HepG2 (cell line): Measurements from ENCODE around the gene FKBP10. TPM values are rescaled to one million over a fixed set of nuclear protein-coding genes. Genes with fewer than 3 reads are reported as not detected.
A peak's percentile ranks its signal among the peaks of the same experiment; 100 is the strongest.

Source experiments
- HOXA9 ChIP-seq: sonication (generic); formaldehyde crosslinking; IDR thresholded peaks from 2 replicates; pipeline ENCODE4 v1.8.1; 2022; ENCODE audit warnings: missing genetic modification reagents, mild to moderate bottlenecking, moderate library complexity, borderline replicate concordance
- KLF11 ChIP-seq: IDR thresholded peaks from 2 replicates; pipeline ENCODE4 v1.6.1; 2016; ENCODE audit warnings: missing compliant biosample characterization
- MYNN ChIP-seq: sonication (generic); formaldehyde crosslinking; IDR thresholded peaks from 2 replicates; pipeline ENCODE4 v1.4.0; 2020; ENCODE audit warnings: mild to moderate bottlenecking, low read depth, missing genetic modification reagents
- NONO ChIP-seq, 2 experiments: fragments of 450-650 bp in 1 of 2; sonication (generic) in 1 of 2; formaldehyde crosslinking in 1 of 2; IDR thresholded peaks in 1 of 2; conservative IDR thresholded peaks in 1 of 2; 2 replicates each; pipeline versions ENCODE4 v1.6.1 to v1.8.0; 2017 to 2022; ENCODE audit warnings: mild to moderate bottlenecking in 1 of 2, missing genetic modification reagents in 1 of 2, moderate library complexity in 1 of 2
- NRL ChIP-seq: sonication (generic); formaldehyde crosslinking; IDR thresholded peaks from 2 replicates; pipeline ENCODE4 v1.5.0; 2020; ENCODE audit warnings: missing genetic modification reagents, mild to moderate bottlenecking, moderate library complexity, borderline replicate concordance
- PHF21A ChIP-seq: sonication (generic); formaldehyde crosslinking; IDR thresholded peaks from 2 replicates; pipeline ENCODE4 v1.5.0; 2020; ENCODE audit warnings: mild to moderate bottlenecking, missing genetic modification reagents
- PITX1 ChIP-seq: sonication (generic); formaldehyde crosslinking; IDR thresholded peaks from 2 replicates; pipeline ENCODE4 v1.5.1; 2020; ENCODE audit warnings: mild to moderate bottlenecking, missing genetic modification reagents
- WIZ ChIP-seq: sonication (generic); formaldehyde crosslinking; IDR thresholded peaks from 2 replicates; pipeline ENCODE4 v1.5.1; 2020; ENCODE audit warnings: mild to moderate bottlenecking, missing genetic modification reagents
- ZEB1 ChIP-seq: IDR thresholded peaks from 2 replicates; pipeline ENCODE4 v1.6.1; 2012; ENCODE audit warnings: mild to moderate bottlenecking, low read depth, inconsistent platforms; ENCODE audit not compliant: insufficient replicate concordance
- ZNF253 ChIP-seq: sonication (generic); formaldehyde crosslinking; IDR thresholded peaks from 2 replicates; pipeline ENCODE4 v1.8.0; 2022; ENCODE audit warnings: mild to moderate bottlenecking, missing genetic modification reagents, borderline replicate concordance
- ZNF570 ChIP-seq: sonication (generic); formaldehyde crosslinking; IDR thresholded peaks from 2 replicates; pipeline ENCODE4 v1.4.0; 2020; ENCODE audit warnings: mild to moderate bottlenecking, missing genetic modification reagents, borderline replicate concordance
- ZNF615 ChIP-seq: sonication (generic); formaldehyde crosslinking; IDR thresholded peaks from 2 replicates; pipeline ENCODE4 v1.5.0; 2020; ENCODE audit warnings: mild to moderate bottlenecking, missing genetic modification reagents, borderline replicate concordance
- ZNF788 ChIP-seq: sonication (generic); formaldehyde crosslinking; IDR thresholded peaks from 2 replicates; pipeline ENCODE4 v1.5.0; 2020; ENCODE audit warnings: mild to moderate bottlenecking, missing genetic modification reagents, borderline replicate concordance
- polyA plus RNA-seq, 8 experiments: library from polyadenylated mRNA; depleted of rRNA in 3 of 8; stranded (reverse) in 7 of 8; unstranded in 1 of 8; fragments of >200 nt; fragmentation: Illumina TruSeq in 4 of 8; extraction: Trizol in 4 of 8; gene quantifications; 2 replicates each; pipeline versions ENCODE4 v1.2.1 to v1.2.3, GENCODE V29; 2011 to 2016; ENCODE audit warnings: low read depth in 4 of 8, missing spikeins in 1 of 8, mixed read lengths in 1 of 8; ENCODE audit not compliant: insufficient read depth in 1 of 8
- total RNA-seq, 5 experiments: library from RNA; depleted of rRNA; stranded (reverse); fragments of >200 nt; fragmentation: Illumina TruSeq; extraction: Trizol; gene quantifications; 2 replicates each; pipeline ENCODE4 v1.2.3, GENCODE V29; 2016; ENCODE audit warnings: low read depth in 1 of 5
- TF ChIP-seq, protein P1 (sequence below): sonication (generic); formaldehyde crosslinking; IDR thresholded peaks from 2 replicates; pipeline ENCODE4 v1.9.0; 2021; ENCODE audit warnings: missing genetic modification reagents, borderline replicate concordance
- TF ChIP-seq, protein P2 (sequence below): sonication (generic); formaldehyde crosslinking; IDR thresholded peaks from 2 replicates; pipeline ENCODE4 v1.4.0; 2020; ENCODE audit warnings: mild to moderate bottlenecking, low read depth, missing genetic modification reagents
- TF ChIP-seq, protein P3 (sequence below): sonication (generic); formaldehyde crosslinking; IDR thresholded peaks from 2 replicates; pipeline ENCODE4 v1.4.0; 2020; ENCODE audit warnings: mild to moderate bottlenecking, missing genetic modification reagents
- TF ChIP-seq, protein P4 (sequence below), 2 experiments: fragments of 450-650 bp in 1 of 2; sonication (generic) in 1 of 2; formaldehyde crosslinking; IDR thresholded peaks; 2 replicates each; pipeline versions ENCODE4 v1.5.0 to v1.8.0; 2020 to 2022; ENCODE audit warnings: mild to moderate bottlenecking in 1 of 2, missing genetic modification reagents in 1 of 2
- TF ChIP-seq, protein P5 (sequence below): sonication (generic); formaldehyde crosslinking; IDR thresholded peaks from 2 replicates; pipeline ENCODE4 v1.4.0; 2020; ENCODE audit warnings: missing genetic modification reagents, borderline replicate concordance

FKBP10 gene
- total and polyA plus RNA-seq, 2 of the 13 experiments (the other 11 are each of a cell fraction or from before 2014, with no cell fraction given): 149 to 573 TPM

DNA sequence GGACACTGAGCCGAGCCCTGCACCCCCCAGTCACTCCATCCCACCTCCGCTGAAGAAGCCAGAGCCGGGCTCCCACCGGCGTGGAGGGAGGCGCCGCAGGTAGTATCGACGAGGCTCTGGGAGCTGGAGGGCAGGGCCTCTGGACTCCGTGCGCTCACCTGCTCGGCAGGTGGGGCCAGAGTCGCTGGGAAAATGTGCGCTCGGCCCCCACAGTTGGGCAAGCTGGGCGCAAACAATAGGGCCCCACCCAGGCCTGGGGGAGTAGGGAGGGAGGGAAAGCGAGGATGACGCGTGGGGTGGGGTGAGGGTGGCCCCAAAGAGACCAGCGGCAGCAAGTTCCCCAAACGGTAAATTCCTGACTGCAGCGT, 27.0 kb upstream of the FKBP10 start (continued):
- TF ChIP-seq ZNF253 (CRISPR knock-in tag) (0 out of 2 replicates have a peak, but pooled peaks have one; percentile 58), NONO (IDR thresholded peaks at IDR 0.05) (no peak), NONO (CRISPR knock-in tag; conservative IDR thresholded peaks at IDR 0.05) (peak; percentile 77; the same call in 1 of the 2 replicates), PHF21A (0 out of 2 replicates have a peak, but pooled peaks have one; percentile 43), PITX1 (CRISPR knock-in tag) (peak; percentile 32; the same call in 1 of the 2 replicates), KLF11 (CRISPR knock-in tag) (0 out of 2 replicates have a peak, but pooled peaks have one; percentile 11), ZEB1 (peak; percentile 98), ZNF570 (CRISPR knock-in tag) (peak; percentile 58; the same call in 1 of the 2 replicates), HOXA9 (CRISPR knock-in tag) (0 out of 2 replicates have a peak, but pooled peaks have one; percentile 21), ZNF788 (CRISPR knock-in tag) (peak; percentile 23; the same call in 1 of the 2 replicates), ZNF615 (CRISPR knock-in tag) (peak; percentile 61; the same call in 1 of the 2 replicates), MYNN (CRISPR knock-in tag) (0 out of 2 replicates have a peak, but pooled peaks have one; percentile 52), WIZ (CRISPR knock-in tag) (no peak), NRL (CRISPR knock-in tag) (peak; percentile 77; the same call in 1 of the 2 replicates)
- TF ChIP-seq, protein P1, sequence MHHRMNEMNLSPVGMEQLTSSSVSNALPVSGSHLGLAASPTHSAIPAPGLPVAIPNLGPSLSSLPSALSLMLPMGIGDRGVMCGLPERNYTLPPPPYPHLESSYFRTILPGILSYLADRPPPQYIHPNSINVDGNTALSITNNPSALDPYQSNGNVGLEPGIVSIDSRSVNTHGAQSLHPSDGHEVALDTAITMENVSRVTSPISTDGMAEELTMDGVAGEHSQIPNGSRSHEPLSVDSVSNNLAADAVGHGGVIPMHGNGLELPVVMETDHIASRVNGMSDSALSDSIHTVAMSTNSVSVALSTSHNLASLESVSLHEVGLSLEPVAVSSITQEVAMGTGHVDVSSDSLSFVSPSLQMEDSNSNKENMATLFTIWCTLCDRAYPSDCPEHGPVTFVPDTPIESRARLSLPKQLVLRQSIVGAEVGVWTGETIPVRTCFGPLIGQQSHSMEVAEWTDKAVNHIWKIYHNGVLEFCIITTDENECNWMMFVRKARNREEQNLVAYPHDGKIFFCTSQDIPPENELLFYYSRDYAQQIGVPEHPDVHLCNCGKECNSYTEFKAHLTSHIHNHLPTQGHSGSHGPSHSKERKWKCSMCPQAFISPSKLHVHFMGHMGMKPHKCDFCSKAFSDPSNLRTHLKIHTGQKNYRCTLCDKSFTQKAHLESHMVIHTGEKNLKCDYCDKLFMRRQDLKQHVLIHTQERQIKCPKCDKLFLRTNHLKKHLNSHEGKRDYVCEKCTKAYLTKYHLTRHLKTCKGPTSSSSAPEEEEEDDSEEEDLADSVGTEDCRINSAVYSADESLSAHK (CRISPR knock-in tag): no peak
- TF ChIP-seq, protein P2, sequence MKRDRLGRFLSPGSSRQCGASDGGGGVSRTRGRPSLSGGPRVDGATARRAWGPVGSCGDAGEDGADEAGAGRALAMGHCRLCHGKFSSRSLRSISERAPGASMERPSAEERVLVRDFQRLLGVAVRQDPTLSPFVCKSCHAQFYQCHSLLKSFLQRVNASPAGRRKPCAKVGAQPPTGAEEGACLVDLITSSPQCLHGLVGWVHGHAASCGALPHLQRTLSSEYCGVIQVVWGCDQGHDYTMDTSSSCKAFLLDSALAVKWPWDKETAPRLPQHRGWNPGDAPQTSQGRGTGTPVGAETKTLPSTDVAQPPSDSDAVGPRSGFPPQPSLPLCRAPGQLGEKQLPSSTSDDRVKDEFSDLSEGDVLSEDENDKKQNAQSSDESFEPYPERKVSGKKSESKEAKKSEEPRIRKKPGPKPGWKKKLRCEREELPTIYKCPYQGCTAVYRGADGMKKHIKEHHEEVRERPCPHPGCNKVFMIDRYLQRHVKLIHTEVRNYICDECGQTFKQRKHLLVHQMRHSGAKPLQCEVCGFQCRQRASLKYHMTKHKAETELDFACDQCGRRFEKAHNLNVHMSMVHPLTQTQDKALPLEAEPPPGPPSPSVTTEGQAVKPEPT (CRISPR knock-in tag): 0 out of 2 replicates have a peak, but pooled peaks have one; percentile 3
- TF ChIP-seq, protein P3, sequence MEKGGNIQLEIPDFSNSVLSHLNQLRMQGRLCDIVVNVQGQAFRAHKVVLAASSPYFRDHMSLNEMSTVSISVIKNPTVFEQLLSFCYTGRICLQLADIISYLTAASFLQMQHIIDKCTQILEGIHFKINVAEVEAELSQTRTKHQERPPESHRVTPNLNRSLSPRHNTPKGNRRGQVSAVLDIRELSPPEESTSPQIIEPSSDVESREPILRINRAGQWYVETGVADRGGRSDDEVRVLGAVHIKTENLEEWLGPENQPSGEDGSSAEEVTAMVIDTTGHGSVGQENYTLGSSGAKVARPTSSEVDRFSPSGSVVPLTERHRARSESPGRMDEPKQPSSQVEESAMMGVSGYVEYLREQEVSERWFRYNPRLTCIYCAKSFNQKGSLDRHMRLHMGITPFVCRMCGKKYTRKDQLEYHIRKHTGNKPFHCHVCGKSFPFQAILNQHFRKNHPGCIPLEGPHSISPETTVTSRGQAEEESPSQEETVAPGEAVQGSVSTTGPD (CRISPR knock-in tag): 0 out of 2 replicates have a peak, but pooled peaks have one; percentile 25
- TF ChIP-seq, protein P4, sequence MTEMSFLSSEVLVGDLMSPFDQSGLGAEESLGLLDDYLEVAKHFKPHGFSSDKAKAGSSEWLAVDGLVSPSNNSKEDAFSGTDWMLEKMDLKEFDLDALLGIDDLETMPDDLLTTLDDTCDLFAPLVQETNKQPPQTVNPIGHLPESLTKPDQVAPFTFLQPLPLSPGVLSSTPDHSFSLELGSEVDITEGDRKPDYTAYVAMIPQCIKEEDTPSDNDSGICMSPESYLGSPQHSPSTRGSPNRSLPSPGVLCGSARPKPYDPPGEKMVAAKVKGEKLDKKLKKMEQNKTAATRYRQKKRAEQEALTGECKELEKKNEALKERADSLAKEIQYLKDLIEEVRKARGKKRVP (CRISPR knock-in tag; IDR thresholded peaks at IDR 0.05): 0 out of 4 replicates have a peak, but pooled peaks of 1 of the 2 experiments have one; percentile 2
- TF ChIP-seq, protein P5, sequence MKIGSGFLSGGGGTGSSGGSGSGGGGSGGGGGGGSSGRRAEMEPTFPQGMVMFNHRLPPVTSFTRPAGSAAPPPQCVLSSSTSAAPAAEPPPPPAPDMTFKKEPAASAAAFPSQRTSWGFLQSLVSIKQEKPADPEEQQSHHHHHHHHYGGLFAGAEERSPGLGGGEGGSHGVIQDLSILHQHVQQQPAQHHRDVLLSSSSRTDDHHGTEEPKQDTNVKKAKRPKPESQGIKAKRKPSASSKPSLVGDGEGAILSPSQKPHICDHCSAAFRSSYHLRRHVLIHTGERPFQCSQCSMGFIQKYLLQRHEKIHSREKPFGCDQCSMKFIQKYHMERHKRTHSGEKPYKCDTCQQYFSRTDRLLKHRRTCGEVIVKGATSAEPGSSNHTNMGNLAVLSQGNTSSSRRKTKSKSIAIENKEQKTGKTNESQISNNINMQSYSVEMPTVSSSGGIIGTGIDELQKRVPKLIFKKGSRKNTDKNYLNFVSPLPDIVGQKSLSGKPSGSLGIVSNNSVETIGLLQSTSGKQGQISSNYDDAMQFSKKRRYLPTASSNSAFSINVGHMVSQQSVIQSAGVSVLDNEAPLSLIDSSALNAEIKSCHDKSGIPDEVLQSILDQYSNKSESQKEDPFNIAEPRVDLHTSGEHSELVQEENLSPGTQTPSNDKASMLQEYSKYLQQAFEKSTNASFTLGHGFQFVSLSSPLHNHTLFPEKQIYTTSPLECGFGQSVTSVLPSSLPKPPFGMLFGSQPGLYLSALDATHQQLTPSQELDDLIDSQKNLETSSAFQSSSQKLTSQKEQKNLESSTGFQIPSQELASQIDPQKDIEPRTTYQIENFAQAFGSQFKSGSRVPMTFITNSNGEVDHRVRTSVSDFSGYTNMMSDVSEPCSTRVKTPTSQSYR (CRISPR knock-in tag): no peak
